T-helper 1 cell treated with Interleukin-12 subunit alpha and Interleukin-12 subunit beta and Interleukin-4 antibody, amounts not matched to agents 30 ng/mL and 1 ng/mL, for 36 hours (primary cell): ENCODE data around the gene STK24. TPM values are rescaled to one million over a fixed set of nuclear protein-coding genes. Genes with fewer than 3 reads are reported as not detected.

Source experiments
- intact Hi-C: fragments of 100-400 bp; cut with micrococcal nuclease; formaldehyde crosslinking; loops from one replicate; pipeline ENCODE4 v1.15.1; 2024
- total RNA-seq: library from RNA; stranded (reverse); gene quantifications from 2 replicates; pipeline ENCODE4 v1.2.3, GENCODE V29; 2022

STK24 gene
- total RNA-seq, 1 donor from 2014 or later: 151 TPM

DNA sequence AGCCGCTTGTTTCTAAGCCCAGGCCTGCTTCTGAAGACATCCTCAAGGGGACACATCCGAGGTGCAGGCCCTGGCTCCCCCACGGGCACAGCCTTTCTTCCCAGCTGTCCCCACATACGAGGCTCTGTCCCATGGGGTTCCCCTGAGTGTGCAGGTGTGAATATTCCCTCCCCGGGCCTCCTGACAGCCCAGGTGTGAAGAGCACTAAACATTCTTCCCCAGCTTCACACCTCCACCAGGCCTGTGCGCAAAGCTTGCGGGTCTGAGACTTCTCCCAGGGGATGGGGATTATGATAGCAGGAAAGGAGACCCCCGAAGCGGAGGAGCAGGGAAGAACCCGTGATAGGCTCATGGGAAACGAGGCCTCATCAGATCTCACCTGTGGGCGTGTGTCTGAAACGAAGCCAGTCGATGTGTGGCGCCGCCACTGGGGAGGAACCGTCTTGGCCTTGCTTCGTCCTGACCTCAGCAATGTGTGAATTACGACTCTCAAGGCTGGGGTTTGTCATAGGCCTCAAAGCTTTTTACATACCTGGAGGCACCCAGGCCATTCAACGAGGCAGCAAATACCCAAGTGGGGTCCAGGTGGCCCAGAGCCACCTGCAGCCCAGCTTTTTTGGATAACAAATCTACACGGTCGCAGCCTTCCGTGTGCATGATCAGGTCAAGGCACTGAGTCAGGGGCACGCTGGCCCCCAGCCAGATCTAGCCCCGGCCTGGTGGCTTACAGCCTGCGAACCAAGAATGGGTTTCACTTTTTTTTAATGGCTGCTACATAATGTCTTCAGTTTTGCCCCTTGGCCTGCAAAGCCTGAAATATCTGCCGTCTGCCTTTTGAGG lies 134.3 kb downstream of the STK24 start:
- intact Hi-C loops: loop anchor here (10.0 kb wide), 1 partner anchor 588 kb away; no protein-coding TSS in a partner anchor

DNA sequence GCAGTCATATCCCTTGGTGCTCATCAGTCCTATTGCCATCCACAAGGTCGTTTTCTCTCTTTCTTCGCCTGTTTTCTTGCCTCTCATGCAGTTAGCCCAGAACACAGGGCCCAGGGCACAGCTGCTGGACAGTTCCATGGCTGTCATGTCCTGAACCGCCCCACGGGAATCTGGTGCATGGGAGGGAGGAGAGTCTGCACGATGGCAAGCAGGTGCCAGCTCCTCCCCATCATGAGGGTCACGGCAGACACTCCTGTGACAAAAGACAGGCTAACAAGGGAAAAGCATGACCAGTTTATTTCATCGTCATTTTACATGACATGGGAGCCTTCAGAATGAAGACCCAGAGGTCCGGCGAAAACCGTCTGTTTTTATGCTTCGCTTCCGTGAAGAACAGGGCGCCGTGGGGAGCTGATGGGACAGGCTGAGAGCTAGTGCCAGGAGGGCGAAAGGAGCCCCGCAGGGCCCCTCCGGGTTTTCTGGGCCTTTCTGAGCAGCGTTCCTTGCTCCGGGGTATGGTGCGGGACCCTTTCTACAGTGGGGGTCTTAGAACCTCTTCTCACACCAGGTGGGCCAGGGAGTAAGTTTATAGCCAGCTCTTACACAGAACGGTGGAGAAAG lies 135.7 kb downstream of the STK24 start:
- intact Hi-C loops: loop anchor here (10.0 kb wide), 1 partner anchor 586 kb away; no protein-coding TSS in a partner anchor

DNA sequence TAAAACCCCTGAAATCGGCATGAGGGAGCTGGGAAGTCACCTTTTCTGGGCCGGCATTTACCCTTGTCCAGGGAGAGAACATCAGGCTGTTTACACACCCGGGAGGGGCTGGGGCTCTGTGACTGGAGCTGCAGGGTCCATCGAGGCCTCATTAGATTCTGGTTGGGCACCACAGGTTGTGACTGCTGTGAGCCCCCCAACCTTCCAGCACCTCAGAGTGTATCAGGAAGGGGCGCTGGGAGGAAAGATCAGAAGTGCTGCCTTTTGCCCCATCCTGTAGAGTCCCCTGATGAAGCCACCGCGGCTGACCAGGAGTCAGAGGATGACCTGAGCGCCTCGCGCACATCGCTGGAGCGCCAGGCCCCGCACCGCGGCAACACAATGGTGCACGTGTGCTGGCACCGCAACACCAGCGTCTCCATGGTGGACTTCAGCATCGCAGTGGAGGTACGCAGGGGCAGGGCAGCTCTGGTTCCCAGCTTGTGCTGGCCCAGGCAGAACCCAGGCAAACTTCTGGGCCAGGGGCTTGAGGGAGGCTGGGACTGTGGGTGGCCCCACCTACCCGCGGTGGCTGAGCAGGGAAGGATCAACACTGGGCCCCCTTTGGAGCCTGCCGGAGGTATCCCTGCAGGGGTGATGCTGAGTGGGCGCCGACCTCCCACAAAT lies 136.4 kb downstream of the STK24 start:
- intact Hi-C loops: loop anchor here (10.0 kb wide), 1 partner anchor 586 kb away; no protein-coding TSS in a partner anchor

DNA sequence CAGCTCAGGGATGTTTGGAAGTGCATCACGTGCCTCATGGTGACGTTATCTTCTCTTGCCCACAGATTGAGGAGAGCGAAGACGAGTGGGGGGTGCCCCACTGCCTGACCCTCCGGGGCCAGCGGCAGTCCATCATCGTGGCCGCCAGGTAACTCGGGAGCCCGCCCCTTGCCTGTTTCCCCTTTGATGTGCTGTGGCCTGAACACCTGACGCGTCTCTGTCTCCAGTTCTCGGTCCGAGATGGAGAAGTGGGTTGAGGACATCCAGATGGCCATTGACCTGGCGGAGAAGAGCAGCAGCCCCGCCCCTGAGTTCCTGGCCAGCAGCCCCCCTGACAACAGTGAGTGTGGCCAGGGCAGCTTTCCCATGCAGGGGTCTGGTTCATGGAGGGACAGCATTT lies 137.0 kb downstream of the STK24 start:
- intact Hi-C loops: loop anchor here (10.0 kb wide), 1 partner anchor 585 kb away; no protein-coding TSS in a partner anchor

GRCh38 chr13:98439126-98439828 lies 137.6 kb downstream of the STK24 start:
- intact Hi-C loops: no loop called here

GRCh38 chr13:98438246-98439125 lies 138.4 kb downstream of the STK24 start:
- intact Hi-C loops: no loop called here

DNA sequence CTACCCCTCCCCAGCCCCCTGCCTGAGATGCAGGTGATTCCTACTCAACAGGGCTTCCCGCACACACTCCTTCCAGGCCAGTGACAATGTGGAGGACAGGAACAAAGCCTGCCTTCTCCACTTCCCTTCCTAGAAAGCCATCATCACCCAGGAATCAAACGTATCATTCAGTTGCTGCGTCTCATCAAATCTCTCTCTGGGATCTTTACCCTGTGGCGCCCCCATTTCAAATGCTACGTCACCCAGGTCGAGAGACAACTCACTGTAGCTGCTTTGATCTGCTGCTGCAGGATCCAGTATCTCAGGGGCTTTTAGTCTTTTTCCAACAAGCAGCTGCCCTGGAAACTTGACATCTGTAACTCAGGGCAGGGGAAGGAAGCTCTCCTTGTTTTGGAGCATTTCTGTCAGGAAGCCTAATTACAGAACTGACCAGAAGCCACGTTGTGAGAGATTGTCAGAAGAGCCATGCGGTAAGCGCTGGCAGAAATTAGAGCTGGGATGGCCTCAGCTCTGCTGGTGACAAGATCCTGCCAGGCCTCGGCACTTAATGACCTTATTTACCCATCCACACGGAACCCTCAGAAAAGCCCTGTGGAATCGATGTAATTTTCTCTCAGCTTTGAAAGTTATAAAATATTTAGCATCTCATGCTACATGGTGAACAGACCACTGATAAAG lies 140.5 kb downstream of the STK24 start:
- intact Hi-C loops: no loop called here

- intact Hi-C loops: no loop called here
Observed at GRCh38 chr13:98435376-98435775, 141.5 kb downstream of the STK24 start.

DNA sequence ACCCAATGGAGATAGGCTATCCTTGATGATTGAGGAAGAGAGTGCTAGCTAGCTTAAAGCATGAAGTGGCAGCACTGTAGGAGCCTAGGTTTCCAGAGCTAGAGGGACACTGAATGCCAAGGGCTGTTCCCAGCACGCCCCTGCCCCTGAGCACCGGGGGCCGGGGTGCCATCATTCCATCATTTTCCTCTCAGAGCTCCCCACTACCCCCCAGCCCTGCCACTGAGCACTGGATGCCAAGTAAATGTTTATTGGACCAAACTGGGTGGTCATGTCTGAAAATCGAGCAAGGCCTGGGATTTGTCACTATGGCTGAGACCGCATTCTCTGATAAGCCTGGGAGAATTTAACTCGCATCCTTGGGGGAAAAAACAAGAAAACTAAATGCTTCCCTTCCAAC lies 142.8 kb downstream of the STK24 start:
- intact Hi-C loops: no loop called here

DNA sequence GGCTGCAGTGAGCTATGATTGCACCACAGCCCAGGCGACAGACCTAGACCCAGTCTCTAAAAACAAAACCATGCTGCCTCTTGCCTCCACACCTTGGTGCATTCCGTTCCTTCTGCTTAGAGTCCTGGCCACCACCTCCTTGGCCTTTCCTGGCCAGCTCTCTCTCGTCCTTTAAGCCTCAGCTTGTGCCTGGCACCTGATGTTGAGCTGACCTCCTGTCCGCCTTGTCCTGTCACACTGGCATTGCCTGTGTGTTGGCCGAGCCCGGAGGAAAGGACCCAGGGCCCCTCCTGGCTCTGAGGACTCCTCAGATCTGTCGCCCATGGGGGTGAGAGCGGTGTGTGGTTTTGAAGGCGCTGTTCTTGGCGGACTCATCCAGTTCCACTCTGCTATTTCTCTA lies 143.3 kb downstream of the STK24 start:
- intact Hi-C loops: no loop called here

DNA sequence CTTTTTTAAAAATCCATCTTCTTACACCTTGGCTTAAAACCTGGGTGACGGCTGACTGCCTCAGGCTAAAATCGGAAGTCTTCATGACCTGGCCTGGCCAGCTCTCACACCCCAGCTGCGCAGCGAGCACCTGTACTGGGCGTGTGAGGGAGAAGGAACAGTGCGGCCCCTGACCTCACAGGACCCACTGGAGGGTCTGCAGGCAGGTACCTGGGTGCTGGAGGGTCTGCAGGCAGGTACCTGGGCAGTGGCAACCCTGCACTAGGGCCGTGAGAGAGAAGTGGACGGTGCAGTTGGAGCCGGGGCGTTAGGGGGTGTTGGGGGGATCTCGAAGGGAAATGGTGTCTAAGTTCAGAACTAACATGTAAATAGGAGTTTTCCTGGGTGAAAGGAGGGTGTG lies 144.3 kb downstream of the STK24 start:
- intact Hi-C loops: no loop called here

GRCh38 chr13:98429977-98430736 lies 146.8 kb downstream of the STK24 start:
- intact Hi-C loops: no loop called here

DNA sequence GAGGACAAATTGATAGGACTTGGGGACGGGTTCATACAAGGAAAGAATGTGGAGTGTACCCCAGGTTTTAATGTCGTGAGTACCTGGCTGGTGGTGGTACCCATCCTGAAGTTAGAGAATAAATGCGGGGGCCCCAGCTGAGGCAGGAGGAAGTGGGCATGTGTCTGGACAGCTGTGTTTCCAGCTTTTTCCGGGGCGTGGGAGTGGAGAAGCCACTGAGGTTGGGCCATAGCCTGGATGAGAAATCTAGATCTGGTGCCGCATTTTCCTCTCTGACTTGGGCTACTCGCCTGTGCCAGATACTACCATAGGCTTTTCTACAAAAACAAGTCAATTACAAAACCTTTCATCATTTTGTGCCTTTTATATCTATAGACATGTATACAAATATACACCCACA lies 147.4 kb downstream of the STK24 start:
- intact Hi-C loops: no loop called here

GRCh38 chr13:98429081-98429480 lies 147.8 kb downstream of the STK24 start:
- intact Hi-C loops: no loop called here

DNA sequence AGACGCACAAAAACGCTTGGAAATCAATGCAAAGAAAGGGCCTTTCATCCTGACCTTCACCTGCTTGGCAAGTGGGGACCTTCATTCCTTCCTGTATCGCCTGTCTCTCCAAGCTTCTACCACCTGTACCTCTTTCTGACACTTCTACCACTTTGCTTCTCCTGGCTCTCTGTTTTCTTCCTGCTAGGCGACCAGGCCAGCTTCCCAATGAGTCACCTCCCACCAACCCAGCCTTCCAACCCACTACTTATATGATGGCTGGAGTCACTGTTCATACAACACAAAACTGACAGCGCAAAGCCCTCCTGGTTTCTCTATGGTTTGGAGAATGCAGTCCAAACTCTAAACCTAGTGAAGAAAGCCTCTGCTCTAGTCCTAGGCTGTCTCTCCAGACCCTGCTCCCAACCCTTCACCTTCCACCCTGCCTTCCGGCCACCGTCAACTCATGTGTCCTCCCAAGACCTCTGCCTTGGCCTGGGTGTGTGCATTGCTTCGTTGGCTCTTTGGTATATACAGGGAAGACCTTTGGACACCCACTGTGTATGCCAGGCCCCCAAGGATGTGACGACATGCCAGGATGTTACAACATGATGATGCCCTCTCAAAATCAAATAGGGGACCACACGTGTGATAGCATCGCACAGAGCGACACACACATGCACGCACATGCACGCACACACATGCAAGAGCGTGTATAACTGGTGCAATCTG lies 148.5 kb downstream of the STK24 start:
- intact Hi-C loops: no loop called here

DNA sequence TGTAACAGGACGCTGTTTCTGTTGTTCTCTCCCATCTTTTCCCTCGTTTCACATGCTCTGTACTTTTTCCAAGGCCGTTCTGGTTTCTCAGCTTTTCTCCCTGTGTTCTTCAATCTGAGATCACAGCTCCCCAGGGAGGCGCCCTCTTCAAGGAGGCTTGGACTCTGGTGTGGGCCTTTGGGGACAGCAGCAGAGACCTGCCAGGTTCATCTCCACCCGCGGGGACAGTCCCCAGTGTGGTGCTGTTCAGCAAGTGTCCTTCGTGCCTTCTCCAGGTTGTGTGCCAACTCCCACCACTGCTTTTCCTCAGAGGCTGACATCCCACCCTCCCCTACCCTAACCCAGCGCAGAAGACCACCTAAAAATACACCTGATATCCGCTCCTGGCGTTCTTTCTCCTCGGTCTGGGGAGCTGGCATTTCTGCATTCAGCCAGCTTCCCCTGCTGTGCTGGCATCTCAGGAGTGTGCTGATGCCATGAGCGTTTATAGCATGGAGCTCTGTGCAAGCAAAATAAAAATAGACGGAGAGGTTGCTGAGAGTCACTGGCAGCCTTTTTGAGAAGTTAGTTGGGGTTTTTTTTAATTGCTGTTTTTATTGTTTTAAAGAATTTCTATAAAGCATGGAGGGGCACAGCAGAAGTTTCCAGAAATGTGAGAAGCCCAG lies 149.4 kb downstream of the STK24 start:
- intact Hi-C loops: no loop called here

DNA sequence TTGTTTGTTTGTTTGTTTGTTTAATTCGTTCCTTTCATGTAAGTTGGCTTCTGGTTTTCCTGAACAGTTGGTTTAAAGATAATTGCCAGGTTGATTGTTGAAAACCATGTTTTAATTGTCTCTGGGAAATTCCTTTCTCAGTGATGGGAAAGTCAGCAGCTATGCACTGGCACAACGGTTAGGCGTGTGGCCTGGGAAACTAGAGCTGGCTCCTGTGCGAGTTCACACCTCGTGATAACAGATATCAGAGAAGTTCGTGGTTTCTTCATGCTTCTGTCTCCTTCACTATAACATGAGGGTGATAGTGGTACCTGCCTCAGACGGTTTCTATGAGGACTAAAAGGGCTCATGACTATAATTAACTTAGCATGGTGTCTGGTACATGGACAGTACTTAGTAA lies 153.5 kb downstream of the STK24 start:
- intact Hi-C loops: no loop called here

DNA sequence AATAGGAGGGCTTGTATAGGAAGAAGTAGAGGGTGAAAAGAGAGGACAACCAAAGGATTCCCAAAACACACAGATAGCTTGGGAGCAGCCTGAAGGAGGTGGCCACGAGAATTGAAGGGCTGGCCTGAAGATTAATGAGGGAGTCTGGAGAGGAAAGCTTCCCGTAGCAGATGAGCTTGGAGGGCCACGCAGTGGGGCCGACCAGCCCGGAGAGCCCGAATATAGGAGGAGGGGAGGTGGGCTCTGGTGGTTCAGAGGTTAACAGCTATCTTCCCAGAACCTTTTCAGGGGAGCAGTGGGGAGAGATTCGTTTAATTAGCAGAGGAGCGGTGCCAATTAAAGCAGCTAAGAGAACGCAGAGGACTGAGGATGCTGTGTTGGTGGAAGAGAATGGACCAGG lies 154.9 kb downstream of the STK24 start:
- intact Hi-C loops: no loop called here
